ENCODE measurements around the gene NIM1K.

- no peak for TF ChIP-seq CTCF (IDR thresholded peaks at IDR 0.05 in 2 of 3, conservative IDR thresholded peaks at IDR 0.05 in 1 of 3; ENCODE audit: control insufficient read depth in 2 of 3, extremely low read depth in 1 of 3, insufficient read depth in 1 of 3, low read depth in 3 of 3, low read length in 3 of 3)
- no peak for TF ChIP-seq NFIC (IDR thresholded peaks at IDR 0.05; ENCODE audit: low read depth, low read length)
- TF ChIP-seq IKZF1 (conservative IDR thresholded peaks at IDR 0.05): no peak
- TF ChIP-seq, protein P1, sequence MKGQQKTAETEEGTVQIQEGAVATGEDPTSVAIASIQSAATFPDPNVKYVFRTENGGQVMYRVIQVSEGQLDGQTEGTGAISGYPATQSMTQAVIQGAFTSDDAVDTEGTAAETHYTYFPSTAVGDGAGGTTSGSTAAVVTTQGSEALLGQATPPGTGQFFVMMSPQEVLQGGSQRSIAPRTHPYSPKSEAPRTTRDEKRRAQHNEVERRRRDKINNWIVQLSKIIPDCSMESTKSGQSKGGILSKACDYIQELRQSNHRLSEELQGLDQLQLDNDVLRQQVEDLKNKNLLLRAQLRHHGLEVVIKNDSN (IDR thresholded peaks at IDR 0.05; ENCODE audit: borderline replicate concordance, extremely low read length, insufficient read depth, low read depth, low read length): no peak
- TF ChIP-seq PAX5 (IDR thresholded peaks at IDR 0.05; ENCODE audit: borderline replicate concordance, low read depth, low read length): no peak
- TF ChIP-seq CBX3 (IDR thresholded peaks at IDR 0.05; ENCODE audit: borderline replicate concordance, low read depth): no peak
- TF ChIP-seq SP1 (IDR thresholded peaks at IDR 0.05; ENCODE audit: low read depth, low read length): no peak
Observed at GRCh38 chr5:43251754-43252153, 59.7 kb downstream of the NIM1K start.
